H54 (cell line): Measurements from ENCODE around the gene RAB39A.
"Not testable (repeated sequence)": the region's sequence is repeated elsewhere in the genome, so short reads cannot be mapped to it uniquely, and the experiment has no call there.

Source experiments
- DNase-seq: peaks from one replicate; pipeline ENCODE4 v3.0.0; 2011; ENCODE audit warnings: low spot score, mixed read lengths; ENCODE audit not compliant: insufficient read length
- FAIRE-seq: peaks from 3 replicates; lab custom pipeline; 2011; peaks lifted over from hg19 to GRCh38; lab: Jason Lieb, UNC
- POLR2A ChIP-seq: IDR thresholded peaks from 2 replicates; pipeline ENCODE4 v1.6.1; 2011; ENCODE audit warnings: low read depth, mild to moderate bottlenecking, low read length

The RAB39A gene

GRCh38 chr11:107929611-107930200 is 1.5 kb downstream of the RAB39A start:
- TF ChIP-seq POLR2A = no peak
- DNase-seq (no peak), FAIRE-seq (no peak)

GRCh38 chr11:107931206-107931605 is 3.0 kb downstream of the RAB39A start:
- TF ChIP-seq POLR2A = no peak
- DNase-seq (no peak), FAIRE-seq (no peak)

GRCh38 chr11:107947904-107948303 is 19.7 kb downstream of the RAB39A start:
- TF ChIP-seq POLR2A = no peak
- DNase-seq = no peak
- no peak for FAIRE-seq

GRCh38 chr11:107948328-107948727 is 20.1 kb downstream of the RAB39A start:
- FAIRE-seq, DNase-seq: not testable (repeated sequence)

GRCh38 chr11:107951155-107951554 is 22.9 kb downstream of the RAB39A start:
- DNase-seq (no peak), FAIRE-seq (no peak)
- TF ChIP-seq POLR2A = no peak

GRCh38 chr11:107953446-107953845 is 25.2 kb downstream of the RAB39A start:
- DNase-seq = no peak
- TF ChIP-seq POLR2A = no peak
- FAIRE-seq = no peak

- TF ChIP-seq POLR2A = no peak
- FAIRE-seq = no peak
- no peak for DNase-seq
Observed at GRCh38 chr11:107956543-107956942, 28.3 kb downstream of the RAB39A start.

- FAIRE-seq (no peak), DNase-seq (no peak)
- TF ChIP-seq POLR2A = no peak
Observed at GRCh38 chr11:107957109-107957588, 28.9 kb downstream of the RAB39A start.

GRCh38 chr11:107961480-107961879 is 33.2 kb downstream of the RAB39A start:
- FAIRE-seq (no peak), DNase-seq (no peak)
- no peak for TF ChIP-seq POLR2A

- TF ChIP-seq POLR2A = no peak
- DNase-seq = no peak
- no peak for FAIRE-seq
Observed at GRCh38 chr11:107962181-107962580, 33.9 kb downstream of the RAB39A start.

GRCh38 chr11:107963091-107963490 is 34.8 kb downstream of the RAB39A start:
- no peak for FAIRE-seq
- TF ChIP-seq POLR2A = no peak

GRCh38 chr11:107969219-107969618 is 41.0 kb downstream of the RAB39A start:
- no peak for TF ChIP-seq POLR2A
- DNase-seq (no peak), FAIRE-seq (no peak)

More at GRCh38 chr11:107963091-107963490, 34.8 kb downstream of the RAB39A start:
- no peak for DNase-seq

GRCh38 chr11:107970049-107970448 is 41.8 kb downstream of the RAB39A start:
- DNase-seq (no peak), FAIRE-seq (no peak)
- no peak for TF ChIP-seq POLR2A

- FAIRE-seq (no peak), DNase-seq (no peak)
- TF ChIP-seq POLR2A = no peak
Observed at GRCh38 chr11:107973641-107974040, 45.4 kb downstream of the RAB39A start.

- FAIRE-seq (no peak), DNase-seq (no peak)
- TF ChIP-seq POLR2A = no peak
Observed at GRCh38 chr11:107988397-107989158, 60.3 kb downstream of the RAB39A start.
